SIG-M5 (cell line): ENCODE data around the gene SYT12.

Experiments used
- DNase-seq: peaks from one replicate; lab custom pipeline; 2025; lab: John Stamatoyannopoulos, UW

Gene SYT12

GRCh38 chr11:67029146-67029545 is 6.2 kb downstream of the SYT12 start:
- DNase-seq = no peak

GRCh38 chr11:67030976-67031375 is 8.0 kb downstream of the SYT12 start:
- DNase-seq = no peak

- no peak for DNase-seq
Measured at GRCh38 chr11:67031791-67032561, 9.0 kb downstream of the SYT12 start.

GRCh38 chr11:67032830-67033551 is 10.1 kb downstream of the SYT12 start:
- DNase-seq = no peak

GRCh38 chr11:67033661-67034166 is 10.8 kb downstream of the SYT12 start:
- no peak for DNase-seq

- DNase-seq = no peak
Measured at GRCh38 chr11:67034350-67034749, 11.4 kb downstream of the SYT12 start.

GRCh38 chr11:67040147-67040546 is 17.2 kb downstream of the SYT12 start:
- DNase-seq = no peak

- DNase-seq = no peak
Measured at GRCh38 chr11:67041602-67042001, 18.7 kb downstream of the SYT12 start.

- DNase-seq = no peak
Measured at GRCh38 chr11:67043572-67044349, 20.8 kb downstream of the SYT12 start.

- DNase-seq = no peak
Measured at GRCh38 chr11:67044496-67044895, 21.6 kb downstream of the SYT12 start.

- no peak for DNase-seq
Measured at GRCh38 chr11:67045314-67045713, 22.4 kb downstream of the SYT12 start.

- no peak for DNase-seq
Measured at GRCh38 chr11:67048515-67049130, 25.7 kb downstream of the SYT12 start.

GRCh38 chr11:67050139-67050538 is 27.2 kb downstream of the SYT12 start:
- DNase-seq = no peak

GRCh38 chr11:67051180-67051893 is 28.4 kb downstream of the SYT12 start:
- no peak for DNase-seq

GRCh38 chr11:67051945-67052488 is 29.1 kb downstream of the SYT12 start:
- DNase-seq = no peak

- DNase-seq = no peak
Measured at GRCh38 chr11:67052891-67053290, 30.0 kb downstream of the SYT12 start.

GRCh38 chr11:67053896-67054329 is 31.0 kb downstream of the SYT12 start:
- DNase-seq = no peak

GRCh38 chr11:67054346-67054835 is 31.5 kb downstream of the SYT12 start:
- no peak for DNase-seq

- DNase-seq = no peak
Measured at GRCh38 chr11:67054836-67055523, 32.0 kb downstream of the SYT12 start.

GRCh38 chr11:67055812-67056211 is 32.9 kb downstream of the SYT12 start:
- no peak for DNase-seq
